ENCODE measurements around the gene C6orf15.

The C6orf15 gene

DNA sequence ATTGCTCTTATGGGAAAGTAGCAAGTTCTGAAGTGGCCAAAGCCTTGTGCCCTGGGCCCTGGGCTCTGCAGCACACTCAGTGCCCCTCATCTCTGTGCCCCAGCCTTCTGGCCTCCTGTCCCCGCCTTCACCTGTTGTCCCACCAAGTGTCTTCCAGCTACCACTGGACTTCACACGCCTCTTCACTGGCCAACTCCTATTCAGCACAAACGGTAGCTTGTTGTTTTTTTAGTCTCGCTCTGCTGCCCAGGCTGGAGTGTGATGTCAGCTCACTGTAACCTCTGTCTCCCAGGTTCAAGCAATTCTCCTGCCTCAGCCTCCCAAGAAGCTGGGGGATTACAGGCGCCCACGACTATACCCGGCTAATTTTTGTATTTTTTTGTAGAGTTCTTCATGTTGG is 40.4 kb upstream of the C6orf15 start:
- H3K14ac ChIP-seq (ENCODE audit: low read length): no peak overlapping the region
- H3K79me1 ChIP-seq (ENCODE audit: low read length): peaks cover under 1% of the 10 kb centered on the region
- H2BK5ac ChIP-seq (ENCODE audit: low read depth, low read length, poor library complexity): no peak overlapping the region
- H2BK120ac ChIP-seq (ENCODE audit: insufficient read depth, low read length, poor library complexity): no peak overlapping the region
- no CpG with 5 or more reads among the region's 7 CpGs for WGBS (ENCODE audit: extremely low coverage, insufficient coverage, insufficient read length)
- H4K8ac ChIP-seq (ENCODE audit: low read depth, low read length): no peak overlapping the region
- no peaks in the 10 kb centered on the region for H3K27me3 ChIP-seq (ENCODE audit: insufficient read depth, low read length)
- peaks cover 3 to 4% of the 10 kb centered on the region in 2 experiments for H3K4me1 ChIP-seq (ENCODE audit: control insufficient read depth in 1 of 2, insufficient read depth in 2 of 2, low read length in 2 of 2)
- H3K4me2 ChIP-seq (ENCODE audit: low read length): no peak overlapping the region
- H3K4ac ChIP-seq (ENCODE audit: low read depth, low read length): no peak overlapping the region
- no peak overlapping the region for H3K18ac ChIP-seq (ENCODE audit: low read length)
- H3K4me3 ChIP-seq (ENCODE audit: low read depth, low read length): no peak overlapping the region
- peaks cover 24 to 32% of the 10 kb centered on the region in 2 experiments for H3K36me3 ChIP-seq (ENCODE audit: control insufficient read depth in 1 of 2, insufficient read depth in 2 of 2, low read length in 2 of 2)
- H3K9ac ChIP-seq (ENCODE audit: low read length): no peak overlapping the region
- H4K12ac ChIP-seq (ENCODE audit: low read depth, low read length): no peak overlapping the region
- peaks cover 1% of the 10 kb centered on the region for H3K79me2 ChIP-seq (ENCODE audit: control insufficient read depth, insufficient read depth, low read length, poor library complexity)
- H2BK12ac ChIP-seq (ENCODE audit: low read length): no peak overlapping the region
- H3K27ac ChIP-seq (ENCODE audit: low read depth, low read length): no peak overlapping the region
- no peak overlapping the region for H2AK5ac ChIP-seq (ENCODE audit: low read length)
- no peak for DNase-seq
- peaks cover 4% of the 10 kb centered on the region for H3K9me3 ChIP-seq (ENCODE audit: insufficient read depth, low read depth, low read length)
- no peak overlapping the region for H4K91ac ChIP-seq (ENCODE audit: low read depth, low read length)
- H2AFZ ChIP-seq (ENCODE audit: insufficient read depth, low read length, poor library complexity): no peak overlapping the region
- no peak overlapping the region for H3K23ac ChIP-seq (ENCODE audit: low read length)

DNA sequence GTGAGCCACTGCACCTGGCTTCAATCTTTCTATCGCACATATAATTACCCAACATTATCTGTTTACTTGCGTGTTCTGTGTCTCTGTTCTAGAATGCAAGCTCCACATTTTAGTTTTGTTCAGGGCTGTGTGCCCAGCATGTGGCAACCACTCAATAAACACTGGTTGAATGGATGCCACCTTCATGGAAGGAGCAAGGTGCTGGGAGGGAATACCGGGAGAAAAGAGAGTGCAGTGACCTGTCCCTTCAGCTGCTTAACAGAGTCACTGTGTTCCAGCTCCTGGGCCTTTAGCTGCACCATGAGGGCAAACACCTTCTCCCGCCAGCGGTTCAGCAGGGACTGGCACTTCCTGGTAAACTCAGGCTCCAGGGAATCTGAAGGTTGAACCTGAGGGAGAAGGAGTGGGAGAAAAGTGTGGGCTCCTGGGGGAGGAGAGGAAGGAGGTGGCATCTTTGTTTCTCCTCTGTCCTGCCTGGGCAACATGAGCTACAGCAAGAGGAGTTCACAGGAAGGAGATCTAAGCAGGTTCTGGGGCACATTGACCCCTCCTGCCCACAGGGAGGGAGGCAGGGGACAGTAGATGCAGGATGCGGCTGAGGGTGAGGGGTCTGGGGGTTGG is 37.6 kb upstream of the C6orf15 start:
- Histone ChIP-seq H3K9ac (ENCODE audit: low read length) (no peak overlapping the region), H3K36me3 (ENCODE audit: control insufficient read depth in 1 of 2, insufficient read depth in 2 of 2, low read length in 2 of 2) (peaks cover 23 to 33% of the 10 kb centered on the region in 2 experiments), H4K12ac (ENCODE audit: low read depth, low read length) (no peak overlapping the region), H3K9me3 (ENCODE audit: insufficient read depth, low read depth, low read length) (peaks cover 5% of the 10 kb centered on the region), H3K79me1 (ENCODE audit: low read length) (no peaks in the 10 kb centered on the region), H3K23ac (ENCODE audit: low read length) (no peak overlapping the region), H2BK5ac (ENCODE audit: low read depth, low read length, poor library complexity) (no peak overlapping the region), H3K79me2 (ENCODE audit: control insufficient read depth, insufficient read depth, low read length, poor library complexity) (no peaks in the 10 kb centered on the region), H3K4ac (ENCODE audit: low read depth, low read length) (no peak overlapping the region), H3K4me2 (ENCODE audit: low read length) (no peak overlapping the region), H4K91ac (ENCODE audit: low read depth, low read length) (no peak overlapping the region), H3K4me3 (ENCODE audit: low read depth, low read length) (peak overlapping the region; percentile 39), H2BK12ac (ENCODE audit: low read length) (no peak overlapping the region), H3K27ac (ENCODE audit: low read depth, low read length) (no peak overlapping the region), H2AK5ac (ENCODE audit: low read length) (no peak overlapping the region), H4K8ac (ENCODE audit: low read depth, low read length) (no peak overlapping the region), H2AFZ (ENCODE audit: insufficient read depth, low read length, poor library complexity) (no peak overlapping the region), H3K18ac (ENCODE audit: low read length) (no peak overlapping the region), H3K14ac (ENCODE audit: low read length) (no peak overlapping the region), H2BK120ac (ENCODE audit: insufficient read depth, low read length, poor library complexity) (no peak overlapping the region), H3K27me3 (ENCODE audit: insufficient read depth, low read length) (no peaks in the 10 kb centered on the region), H3K4me1 (ENCODE audit: control insufficient read depth in 1 of 2, insufficient read depth in 2 of 2, low read length in 2 of 2) (no peaks in the 10 kb centered on the region)
- no peak for DNase-seq
- WGBS (ENCODE audit: extremely low coverage, insufficient coverage, insufficient read length): no CpG with 5 or more reads among the region's 6 CpGs

DNA sequence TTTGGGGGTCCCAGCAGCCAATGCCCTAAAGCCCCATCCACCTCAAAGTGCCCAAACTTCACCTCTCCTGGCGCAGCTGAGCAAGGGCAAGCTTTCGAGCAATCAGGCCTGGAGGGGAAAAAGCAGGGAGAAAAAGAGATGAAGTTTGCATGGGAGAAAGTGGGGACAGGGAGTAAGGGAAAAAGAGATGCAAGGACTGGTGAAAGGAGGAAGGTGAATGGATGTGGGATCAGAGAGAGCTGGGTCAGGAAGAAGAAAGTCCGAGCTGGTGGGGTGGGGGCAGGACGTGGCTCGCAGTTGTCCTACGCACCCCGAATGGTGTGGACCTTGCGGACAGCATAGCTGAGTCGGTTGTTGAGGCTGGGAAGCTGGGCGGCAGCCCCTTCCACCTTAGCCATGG is 33.0 kb upstream of the C6orf15 start:
- H3K23ac ChIP-seq (ENCODE audit: low read length): no peak overlapping the region
- no peaks in the 10 kb centered on the region for H3K79me1 ChIP-seq (ENCODE audit: low read length)
- peaks cover 28 to 37% of the 10 kb centered on the region in 2 experiments for H3K36me3 ChIP-seq (ENCODE audit: control insufficient read depth in 1 of 2, insufficient read depth in 2 of 2, low read length in 2 of 2)
- peak overlapping the region; percentile 44 for H3K4me3 ChIP-seq (ENCODE audit: low read depth, low read length)
- no peak overlapping the region for H3K14ac ChIP-seq (ENCODE audit: low read length)
- no peak for DNase-seq
- no peak overlapping the region for H3K4ac ChIP-seq (ENCODE audit: low read depth, low read length)
- no peak overlapping the region for H2AFZ ChIP-seq (ENCODE audit: insufficient read depth, low read length, poor library complexity)
- no peak overlapping the region for H2AK5ac ChIP-seq (ENCODE audit: low read length)
- no peaks in the 10 kb centered on the region for H3K27me3 ChIP-seq (ENCODE audit: insufficient read depth, low read length)
- H3K9me3 ChIP-seq (ENCODE audit: insufficient read depth, low read depth, low read length): peaks cover 5% of the 10 kb centered on the region
- no peaks in the 10 kb centered on the region for H3K79me2 ChIP-seq (ENCODE audit: control insufficient read depth, insufficient read depth, low read length, poor library complexity)
- no peak overlapping the region for H3K9ac ChIP-seq (ENCODE audit: low read length)
- H2BK12ac ChIP-seq (ENCODE audit: low read length): no peak overlapping the region
- no peak overlapping the region for H3K27ac ChIP-seq (ENCODE audit: low read depth, low read length)
- H2BK5ac ChIP-seq (ENCODE audit: low read depth, low read length, poor library complexity): no peak overlapping the region
- H4K91ac ChIP-seq (ENCODE audit: low read depth, low read length): no peak overlapping the region
- no peak overlapping the region for H3K4me2 ChIP-seq (ENCODE audit: low read length)
- no CpG with 5 or more reads among the region's 10 CpGs for WGBS (ENCODE audit: extremely low coverage, insufficient coverage, insufficient read length)
- no peaks in the 10 kb centered on the region for H3K4me1 ChIP-seq (ENCODE audit: control insufficient read depth in 1 of 2, insufficient read depth in 2 of 2, low read length in 2 of 2)
- H4K8ac ChIP-seq (ENCODE audit: low read depth, low read length): no peak overlapping the region
- H2BK120ac ChIP-seq (ENCODE audit: insufficient read depth, low read length, poor library complexity): no peak overlapping the region
- no peak overlapping the region for H3K18ac ChIP-seq (ENCODE audit: low read length)
- H4K12ac ChIP-seq (ENCODE audit: low read depth, low read length): no peak overlapping the region

DNA sequence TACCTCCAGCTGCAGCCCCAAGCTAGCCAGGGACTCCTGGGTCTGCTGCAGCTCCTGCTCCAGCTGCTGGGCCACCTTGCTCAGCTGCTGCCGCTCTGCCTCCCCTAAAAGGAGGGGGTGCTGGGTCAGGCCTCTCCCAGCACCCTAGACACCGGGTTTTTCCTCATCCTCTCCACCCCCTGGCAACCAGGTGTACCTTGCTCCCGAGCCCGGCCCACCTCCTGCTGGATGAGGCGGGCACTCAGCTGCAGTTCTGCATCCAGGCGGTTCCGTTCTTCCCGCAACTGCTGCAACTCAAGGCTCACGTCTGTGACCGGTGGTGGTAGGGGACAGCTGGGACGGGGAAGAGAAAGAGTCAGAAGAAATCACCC is 32.6 kb upstream of the C6orf15 start:
- Histone ChIP-seq H4K12ac (ENCODE audit: low read depth, low read length) (no peak overlapping the region), H3K14ac (ENCODE audit: low read length) (no peak overlapping the region), H3K36me3 (ENCODE audit: control insufficient read depth in 1 of 2, insufficient read depth in 2 of 2, low read length in 2 of 2) (peaks cover 24 to 33% of the 10 kb centered on the region in 2 experiments), H2AFZ (ENCODE audit: insufficient read depth, low read length, poor library complexity) (no peak overlapping the region), H3K4me2 (ENCODE audit: low read length) (no peak overlapping the region), H3K4ac (ENCODE audit: low read depth, low read length) (no peak overlapping the region), H3K27me3 (ENCODE audit: insufficient read depth, low read length) (no peaks in the 10 kb centered on the region), H3K4me1 (ENCODE audit: control insufficient read depth in 1 of 2, insufficient read depth in 2 of 2, low read length in 2 of 2) (no peaks in the 10 kb centered on the region), H4K8ac (ENCODE audit: low read depth, low read length) (no peak overlapping the region), H2BK120ac (ENCODE audit: insufficient read depth, low read length, poor library complexity) (no peak overlapping the region), H3K79me2 (ENCODE audit: control insufficient read depth, insufficient read depth, low read length, poor library complexity) (no peaks in the 10 kb centered on the region), H2BK5ac (ENCODE audit: low read depth, low read length, poor library complexity) (no peak overlapping the region), H3K9me3 (ENCODE audit: insufficient read depth, low read depth, low read length) (peaks cover 5% of the 10 kb centered on the region), H2AK5ac (ENCODE audit: low read length) (no peak overlapping the region), H3K27ac (ENCODE audit: low read depth, low read length) (no peak overlapping the region), H3K4me3 (ENCODE audit: low read depth, low read length) (no peak overlapping the region), H3K23ac (ENCODE audit: low read length) (no peak overlapping the region), H3K79me1 (ENCODE audit: low read length) (no peaks in the 10 kb centered on the region), H3K9ac (ENCODE audit: low read length) (no peak overlapping the region), H4K91ac (ENCODE audit: low read depth, low read length) (no peak overlapping the region), H2BK12ac (ENCODE audit: low read length) (no peak overlapping the region), H3K18ac (ENCODE audit: low read length) (no peak overlapping the region)
- no peak for DNase-seq
- WGBS (ENCODE audit: extremely low coverage, insufficient coverage, insufficient read length): no CpG with 5 or more reads among the region's 11 CpGs
